T-cell (primary cell): ENCODE results near the gene HPF1. TPM values are rescaled to one million over a fixed set of nuclear protein-coding genes. Genes with fewer than 3 reads are reported as not detected.

Source experiments
- ATAC-seq, 4 experiments: fragments of 200-7000 bp in 3 of 4; fragments of 150-1000 bp in 1 of 4; cut with Tn5 transposase; replicated peaks in 1 of 4; 1 replicate in 3 of 4; 2 replicates in 1 of 4; pipeline ENCODE4 v1.10.0; 2021; ENCODE audit warnings: moderate library complexity in 3 of 4, mild to moderate bottlenecking in 2 of 4, moderate number of reproducible peaks in 1 of 4
- CTCF ChIA-PET, 2 donors: fragments of 300-600 bp; sonication (Branson Sonifier 250); formaldehyde crosslinking; loops; one replicate each; lab custom pipeline; 2022; ENCODE audit warnings: antibody characterized with exemption in 2 of 2; lab: Charles Lee
- POLR2A ChIA-PET, 2 donors: fragments of 300-600 bp; sonication (Branson Sonifier 250); formaldehyde crosslinking; loops; one replicate each; lab custom pipeline; 2022; ENCODE audit warnings: antibody characterized with exemption in 2 of 2; lab: Charles Lee
- DNase-seq, 35 experiments: peaks; one replicate each; pipeline versions ENCODE4 v3.0.0 to v3.0.0-alpha.2; 2013 to 2023
- H3K27ac ChIP-seq: one replicate; pipeline ENCODE4 v1.5.1; 2013; ENCODE audit warnings: low read length
- H3K27me3 ChIP-seq, 2 experiments: replicated peaks in 1 of 2; 1 replicate in 1 of 2; 2 replicates in 1 of 2; pipeline versions ENCODE4 v1.6.1 to v1.7.0; 2013; ENCODE audit warnings: low read length in 1 of 2, mixed read lengths in 1 of 2; ENCODE audit not compliant: control insufficient read depth in 2 of 2, insufficient read depth in 2 of 2; ENCODE audit errors: extremely low read depth in 1 of 2
- H3K36me3 ChIP-seq, 2 donors: 1 replicate in 1 of 2; 2 replicates in 1 of 2; pipeline versions ENCODE4 v1.6.1 to v1.7.0; 2013; ENCODE audit warnings: low read length in 1 of 2; ENCODE audit not compliant: control insufficient read depth in 2 of 2, insufficient read depth in 1 of 2; ENCODE audit errors: extremely low read depth in 1 of 2
- H3K4me1 ChIP-seq, 2 experiments: 1 replicate in 1 of 2; 2 replicates in 1 of 2; pipeline versions ENCODE4 v1.6.1 to v1.7.0; 2013; ENCODE audit warnings: low read length in 2 of 2, mixed read lengths in 1 of 2; ENCODE audit not compliant: insufficient read depth in 2 of 2, control insufficient read depth in 1 of 2; ENCODE audit errors: extremely low read depth in 1 of 2
- H3K4me3 ChIP-seq, 2 donors: 1 replicate in 1 of 2; 2 replicates in 1 of 2; pipeline versions ENCODE4 v1.5.1 to v1.7.0; 2013; ENCODE audit warnings: mild to moderate bottlenecking in 2 of 2, low read length in 1 of 2, moderate library complexity in 1 of 2; ENCODE audit not compliant: control insufficient read depth in 1 of 2; ENCODE audit errors: extremely low read depth in 1 of 2
- H3K9me3 ChIP-seq: 2 replicates; pipeline ENCODE4 v1.7.0; 2013
- H3K27ac Mint-ChIP-seq, 2 donors: one replicate each; pipeline ENCODE4 v1.8.0; 2020 to 2021; ENCODE audit warnings: mild to moderate bottlenecking in 2 of 2, mixed read lengths in 2 of 2
- H3K27me3 Mint-ChIP-seq, 2 donors: one replicate each; pipeline ENCODE4 v1.8.0; 2021 to 2022; ENCODE audit warnings: mixed read lengths in 2 of 2
- H3K36me3 Mint-ChIP-seq: one replicate; pipeline ENCODE4 v1.8.0; 2021; ENCODE audit warnings: mixed read lengths
- H3K4me1 Mint-ChIP-seq, 3 donors: one replicate each; pipeline ENCODE4 v1.8.0; 2020 to 2022; ENCODE audit warnings: mixed read lengths in 3 of 3, mild to moderate bottlenecking in 1 of 3
- H3K4me3 Mint-ChIP-seq, 3 donors: one replicate each; pipeline ENCODE4 v1.8.0; 2020 to 2022; ENCODE audit warnings: mild to moderate bottlenecking in 3 of 3, mixed read lengths in 3 of 3, moderate library complexity in 3 of 3
- H3K9me3 Mint-ChIP-seq, 3 donors: one replicate each; pipeline ENCODE4 v1.8.0; 2020 to 2022; ENCODE audit warnings: mixed read lengths in 3 of 3
- WGBS: methylation state at CpG from one replicate; pipeline ENCODE4 v1.1.5; 2013; ENCODE audit warnings: missing lambda C conversion rate; ENCODE audit not compliant: insufficient coverage; 5-methylcytosine and 5-hydroxymethylcytosine counted together
- total RNA-seq, 35 experiments: library from RNA in 6 of 35; stranded (reverse) in 6 of 35; fragments of 120-200 nt in 1 of 35; gene quantifications; one replicate each; pipeline versions ENCODE4 v1.2.1 to v1.2.4 and lab custom pipeline; 2013 to 2026

HPF1 gene
- total RNA-seq, 5 donors from 2014 or later (not counting 1 experiment from before 2014, with no cell fraction given), result 6.5 to 14.0 (median 13.0) TPM

- POLR2A ChIA-PET, result interaction anchor here in 1 of 2 donors (0.6 kb wide), 1 partner anchor 15 kb away, joined by 3 read pairs; no protein-coding TSS in a partner anchor
- Histone ChIP-seq H3K9me3 (no peaks in the 10 kb centered on the region), H3K27me3 (no peaks in the 10 kb centered on the region), H3K36me3 (peaks cover 0 to 28% of the 10 kb centered on the region in 2 donors), H3K4me1 (no peaks in the 10 kb centered on the region), H3K27ac (no peak overlapping the region), H3K4me3 (no peak overlapping the region)
- DNase-seq, result no peak
- Mint-ChIP-seq H3K27me3 (no peaks in the 10 kb centered on the region), H3K9me3 (no peaks in the 10 kb centered on the region), H3K27ac (peak overlapping the region in 1 of 2 donors; percentile 29), H3K36me3 (peaks cover 20% of the 10 kb centered on the region), H3K4me1 (no peaks in the 10 kb centered on the region), H3K4me3 (no peak overlapping the region)
- CTCF ChIA-PET, result interaction anchor here (0.6 to 1.3 kb wide), 4 partner anchors 9 to 114 kb away, joined by 3 to 5 read pairs (median 4); no protein-coding TSS in a partner anchor
- no peak for ATAC-seq
Observed at GRCh38 chr4:169727616-169728015, 30.1 kb downstream of the HPF1 start.

- WGBS, result 100% methylated on average over 2 of the region's 2 CpGs
- H3K27me3 ChIP-seq, result no peaks in the 10 kb centered on the region
- H3K9me3 Mint-ChIP-seq, result no peaks in the 10 kb centered on the region
Observed at GRCh38 chr4:169724260-169724659, 33.5 kb downstream of the HPF1 start.

GRCh38 chr4:169723207-169723965, 34.4 kb downstream of the HPF1 start:
- POLR2A ChIA-PET, result interaction anchor here in 1 of 2 donors (0.6 kb wide), 2 partner anchors 104 to 164 kb away, joined by 5 read pairs; no protein-coding TSS in a partner anchor

More at GRCh38 chr4:169724260-169724659, 33.5 kb downstream of the HPF1 start:
- Mint-ChIP-seq H3K4me3 (no peak overlapping the region), H3K36me3 (peaks cover 17% of the 10 kb centered on the region), H3K4me1 (peaks cover 6 to 13% (median 11%) of the 10 kb centered on the region in 3 donors), H3K27ac (no peak overlapping the region), H3K27me3 (no peaks in the 10 kb centered on the region)
- DNase-seq, result no peak
- ChIA-PET CTCF (no interaction called here), POLR2A (interaction anchor here in 1 of 2 donors (0.7 kb wide), 1 partner anchor 21 kb away, joined by 4 read pairs; no protein-coding TSS in a partner anchor)
- no peak overlapping the region for H3K4me3 ChIP-seq
- H3K27ac ChIP-seq, result no peak overlapping the region
- H3K36me3 ChIP-seq, result peaks cover 0 to 20% of the 10 kb centered on the region in 2 donors
- H3K4me1 ChIP-seq, result no peaks in the 10 kb centered on the region
- ATAC-seq, result no peak
- no peaks in the 10 kb centered on the region for H3K9me3 ChIP-seq

GRCh38 chr4:169720529-169720928, 37.2 kb downstream of the HPF1 start:
- Mint-ChIP-seq H3K36me3 (peaks cover 26% of the 10 kb centered on the region), H3K4me3 (peak overlapping the region in 1 of 3 donors; percentile 44)
- no CpG with 5 or more reads among the region's 7 CpGs for WGBS

More at GRCh38 chr4:169723207-169723965, 34.4 kb downstream of the HPF1 start:
- Histone ChIP-seq H3K36me3 (peaks cover 0 to 18% of the 10 kb centered on the region in 2 donors), H3K4me3 (no peak overlapping the region), H3K9me3 (no peaks in the 10 kb centered on the region), H3K4me1 (no peaks in the 10 kb centered on the region), H3K27me3 (no peaks in the 10 kb centered on the region), H3K27ac (no peak overlapping the region)
- H3K36me3 Mint-ChIP-seq, result peaks cover 17% of the 10 kb centered on the region
- no peak overlapping the region for H3K27ac Mint-ChIP-seq
- peaks cover 6 to 13% (median 11%) of the 10 kb centered on the region in 3 donors for H3K4me1 Mint-ChIP-seq
- H3K27me3 Mint-ChIP-seq, result no peaks in the 10 kb centered on the region
- DNase-seq (peak in 2 of 35 experiments; percentile 9 to 33), ATAC-seq (no peak)
- no CpG with 5 or more reads among the region's 9 CpGs for WGBS
- H3K4me3 Mint-ChIP-seq, result no peak overlapping the region
- H3K9me3 Mint-ChIP-seq, result no peaks in the 10 kb centered on the region
- CTCF ChIA-PET, result interaction anchor here in 1 of 2 donors (0.7 kb wide), 1 partner anchor 82 kb away, joined by 3 read pairs; no protein-coding TSS in a partner anchor

GRCh38 chr4:169716677-169717076, 41.1 kb downstream of the HPF1 start:
- CTCF ChIA-PET, result interaction anchor here (0.5 to 0.6 kb wide), 4 partner anchors 92 to 151 kb away, joined by 3 to 4 read pairs (median 3); no protein-coding TSS in a partner anchor
- no CpG with 5 or more reads among the region's 1 CpG for WGBS
- H3K4me3 ChIP-seq, result no peak overlapping the region
- peaks cover 6 to 13% (median 11%) of the 10 kb centered on the region in 3 donors for H3K4me1 Mint-ChIP-seq
- no peak for ATAC-seq
- POLR2A ChIA-PET, result interaction anchor here in 1 of 2 donors (0.7 kb wide), 1 partner anchor 56 kb away, joined by 8 read pairs; no protein-coding TSS in a partner anchor
- H3K9me3 Mint-ChIP-seq, result no peaks in the 10 kb centered on the region
- H3K27me3 Mint-ChIP-seq, result no peaks in the 10 kb centered on the region
- H3K36me3 ChIP-seq, result peaks cover 0 to 24% of the 10 kb centered on the region in 2 donors
- no peaks in the 10 kb centered on the region for H3K9me3 ChIP-seq
- no peaks in the 10 kb centered on the region for H3K4me1 ChIP-seq
- H3K27ac ChIP-seq, result no peak overlapping the region
- H3K4me3 Mint-ChIP-seq, result no peak overlapping the region
- H3K27ac Mint-ChIP-seq, result no peak overlapping the region
- H3K36me3 Mint-ChIP-seq, result peaks cover 47% of the 10 kb centered on the region
- no peak for DNase-seq
- H3K27me3 ChIP-seq, result no peaks in the 10 kb centered on the region

More at GRCh38 chr4:169720529-169720928, 37.2 kb downstream of the HPF1 start:
- peaks cover 0 to 18% of the 10 kb centered on the region in 2 donors for H3K36me3 ChIP-seq
- H3K27me3 ChIP-seq, result no peaks in the 10 kb centered on the region
- no peak overlapping the region for H3K27ac ChIP-seq
- peak overlapping the region; percentile 69 to 70 for H3K27ac Mint-ChIP-seq
- H3K27me3 Mint-ChIP-seq, result no peaks in the 10 kb centered on the region
- POLR2A ChIA-PET, result interaction anchor here in 1 of 2 donors (0.7 kb wide), 1 partner anchor 883 kb away, joined by 4 read pairs; no protein-coding TSS in a partner anchor
- peak in 1 of 4 experiments; percentile 69 for ATAC-seq
- CTCF ChIA-PET, result no interaction called here
- peak in 1 of 35 experiments; percentile 10 for DNase-seq
- peaks cover 6 to 13% (median 11%) of the 10 kb centered on the region in 3 donors for H3K4me1 Mint-ChIP-seq
- H3K4me3 ChIP-seq, result no peak overlapping the region
- no peaks in the 10 kb centered on the region for H3K9me3 ChIP-seq
- no peaks in the 10 kb centered on the region for H3K4me1 ChIP-seq
- no peaks in the 10 kb centered on the region for H3K9me3 Mint-ChIP-seq

- Histone ChIP-seq H3K36me3 (peaks cover 5 to 24% of the 10 kb centered on the region in 2 donors), H3K27me3 (no peaks in the 10 kb centered on the region), H3K9me3 (no peaks in the 10 kb centered on the region), H3K4me3 (no peak overlapping the region), H3K4me1 (no peaks in the 10 kb centered on the region), H3K27ac (no peak overlapping the region)
- no peak overlapping the region for H3K4me3 Mint-ChIP-seq
- no peak for ATAC-seq
- H3K27ac Mint-ChIP-seq, result no peak overlapping the region
- POLR2A ChIA-PET, result no interaction called here
- no peaks in the 10 kb centered on the region for H3K27me3 Mint-ChIP-seq
- CTCF ChIA-PET, result no interaction called here
- peaks cover 43% of the 10 kb centered on the region for H3K36me3 Mint-ChIP-seq
- peaks cover 6 to 11% (median 11%) of the 10 kb centered on the region in 3 donors for H3K4me1 Mint-ChIP-seq
- no peaks in the 10 kb centered on the region for H3K9me3 Mint-ChIP-seq
- no peak for DNase-seq
- no CpG with 5 or more reads among the region's 2 CpGs for WGBS
Observed at GRCh38 chr4:169715826-169716225, 41.9 kb downstream of the HPF1 start.
